Choroid plexus epithelial cell (primary cell): ENCODE measurements around the gene HINT3.
"Not testable (repeated sequence)": the region's sequence is repeated elsewhere in the genome, so short reads cannot be mapped to it uniquely, and the experiment has no call there.

ENCODE experiments used
- DNase-seq: peaks from one replicate; pipeline ENCODE4 v3.0.0-alpha.2; 2010; ENCODE audit warnings: low read depth
- H3K4me3 ChIP-seq: 2 replicates; pipeline ENCODE4 v1.5.1; 2011; ENCODE audit warnings: low read depth, mild to moderate bottlenecking, control low read depth, low read length, moderate library complexity
- TF ChIP-seq, protein P1 (sequence below): conservative IDR thresholded peaks from 2 replicates; pipeline ENCODE4 v1.5.1; 2011; ENCODE audit warnings: low read depth, mild to moderate bottlenecking, control low read depth, inconsistent platforms, low read length, moderate library complexity

HINT3 gene

DNA sequence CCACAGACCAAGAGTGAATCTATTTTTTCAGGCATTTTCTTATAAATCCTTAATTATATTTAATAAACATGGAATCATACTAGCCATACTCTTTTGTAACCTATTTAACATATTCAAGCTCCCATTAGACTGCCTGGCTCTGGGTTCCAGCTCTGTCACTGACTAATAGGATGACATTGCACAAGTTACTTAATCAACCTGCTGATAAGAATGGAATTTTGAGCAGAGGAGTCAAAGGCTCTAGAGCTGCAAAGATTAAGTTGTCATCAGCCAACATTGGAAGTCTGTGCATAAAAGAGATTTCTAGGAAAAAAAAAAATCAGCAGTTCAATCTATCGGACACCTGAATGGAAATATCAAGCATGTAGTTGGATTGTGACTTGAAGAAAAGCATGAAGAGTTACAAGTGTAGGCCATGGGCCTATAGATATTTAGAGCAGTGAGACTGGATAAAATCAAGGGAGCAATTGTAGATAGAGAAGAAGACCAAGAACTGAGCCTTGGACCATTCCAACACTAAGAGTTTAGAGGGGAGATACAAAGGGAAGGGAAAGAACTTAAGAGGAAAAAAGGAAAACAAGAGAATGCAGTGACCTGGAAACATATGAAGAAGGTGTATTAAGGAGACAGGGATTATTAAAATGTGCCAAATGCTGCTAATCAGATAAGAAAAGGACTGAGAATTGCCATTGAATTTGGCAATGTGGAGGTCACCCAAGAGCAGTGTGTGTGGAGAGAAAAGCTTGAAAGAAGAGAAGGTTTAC, 11.0 kb upstream of the HINT3 start:
- peak; percentile 58 for DNase-seq
- TF ChIP-seq, protein P1, sequence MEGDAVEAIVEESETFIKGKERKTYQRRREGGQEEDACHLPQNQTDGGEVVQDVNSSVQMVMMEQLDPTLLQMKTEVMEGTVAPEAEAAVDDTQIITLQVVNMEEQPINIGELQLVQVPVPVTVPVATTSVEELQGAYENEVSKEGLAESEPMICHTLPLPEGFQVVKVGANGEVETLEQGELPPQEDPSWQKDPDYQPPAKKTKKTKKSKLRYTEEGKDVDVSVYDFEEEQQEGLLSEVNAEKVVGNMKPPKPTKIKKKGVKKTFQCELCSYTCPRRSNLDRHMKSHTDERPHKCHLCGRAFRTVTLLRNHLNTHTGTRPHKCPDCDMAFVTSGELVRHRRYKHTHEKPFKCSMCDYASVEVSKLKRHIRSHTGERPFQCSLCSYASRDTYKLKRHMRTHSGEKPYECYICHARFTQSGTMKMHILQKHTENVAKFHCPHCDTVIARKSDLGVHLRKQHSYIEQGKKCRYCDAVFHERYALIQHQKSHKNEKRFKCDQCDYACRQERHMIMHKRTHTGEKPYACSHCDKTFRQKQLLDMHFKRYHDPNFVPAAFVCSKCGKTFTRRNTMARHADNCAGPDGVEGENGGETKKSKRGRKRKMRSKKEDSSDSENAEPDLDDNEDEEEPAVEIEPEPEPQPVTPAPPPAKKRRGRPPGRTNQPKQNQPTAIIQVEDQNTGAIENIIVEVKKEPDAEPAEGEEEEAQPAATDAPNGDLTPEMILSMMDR: no peak
- H3K4me3 ChIP-seq: no peak overlapping the region

DNA sequence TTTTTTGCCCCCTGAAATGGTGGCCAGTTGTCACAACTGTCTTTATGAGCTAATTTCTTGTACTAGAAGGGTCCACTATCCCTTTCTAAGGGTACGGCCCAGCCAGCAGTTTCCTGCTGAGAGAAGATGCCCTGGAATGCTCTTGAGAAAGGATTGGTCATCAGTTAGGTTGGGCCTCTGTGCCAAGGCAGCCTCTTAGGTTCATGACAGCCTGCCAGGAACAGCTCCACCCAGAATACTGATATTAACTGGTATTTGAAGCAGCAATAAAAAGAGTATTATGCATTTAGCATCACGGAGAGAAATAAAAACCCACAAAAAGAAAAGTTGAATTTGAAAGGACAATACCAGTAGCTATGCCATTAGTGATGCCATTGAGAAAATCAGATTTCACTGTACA, 9.0 kb upstream of the HINT3 start:
- no peak overlapping the region for H3K4me3 ChIP-seq

GRCh38 chr6:125948455-125948854, 8.1 kb upstream of the HINT3 start:
- no peak overlapping the region for H3K4me3 ChIP-seq
- DNase-seq: no peak
- TF ChIP-seq, protein P1: no peak

More for the DNA sequence above, 9.0 kb upstream of the HINT3 start:
- peak; percentile 41 for DNase-seq
- TF ChIP-seq, protein P1: no peak

- TF ChIP-seq, protein P1: no peak
- DNase-seq: no peak
- no peak overlapping the region for H3K4me3 ChIP-seq
These were observed 7.5 kb upstream of the HINT3 start for GRCh38 chr6:125949069-125949468.

DNA sequence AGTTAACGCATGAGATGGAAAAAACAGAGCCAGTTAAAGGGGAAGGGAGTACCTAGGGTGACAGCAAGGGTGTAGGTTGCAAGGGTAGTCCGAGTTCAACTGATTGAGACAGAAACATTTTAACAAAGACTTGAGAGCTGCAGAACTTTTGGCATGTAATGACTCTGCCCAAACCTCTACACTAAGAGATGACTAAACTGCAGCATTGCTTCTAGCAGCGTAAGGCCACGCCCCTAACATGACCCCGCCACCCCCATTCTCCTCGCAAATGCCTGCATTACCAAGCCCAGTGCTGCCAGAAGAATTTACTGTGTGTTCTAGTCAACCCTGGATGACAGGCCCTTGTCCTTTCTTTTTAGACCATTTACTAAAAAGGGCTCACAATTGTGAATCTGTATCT, 6.3 kb upstream of the HINT3 start:
- no peak overlapping the region for H3K4me3 ChIP-seq

DNA sequence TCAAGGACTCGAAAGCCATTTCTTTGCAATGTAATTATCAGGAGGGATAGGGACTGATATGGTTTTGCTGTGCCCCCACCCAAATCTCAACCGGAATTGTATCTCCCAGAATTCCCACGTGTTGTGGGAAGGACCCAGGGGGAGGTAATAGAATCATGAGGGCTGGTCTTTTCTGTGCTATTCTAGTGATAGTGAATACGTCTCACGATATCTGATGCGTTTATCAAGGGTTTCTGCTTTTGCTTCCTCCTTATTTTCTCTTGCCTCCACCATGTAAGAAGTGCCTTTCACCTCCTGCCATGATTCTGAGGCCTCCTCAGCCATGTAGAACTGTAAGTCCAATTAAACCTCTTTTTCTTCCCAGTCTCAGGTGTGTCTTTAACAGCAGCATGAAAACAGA, 5.9 kb upstream of the HINT3 start:
- not testable (repeated sequence) for DNase-seq, H3K4me3 ChIP-seq

More for the DNA sequence above, 6.3 kb upstream of the HINT3 start:
- TF ChIP-seq, protein P1: no peak
- peak; percentile 71 for DNase-seq

DNA sequence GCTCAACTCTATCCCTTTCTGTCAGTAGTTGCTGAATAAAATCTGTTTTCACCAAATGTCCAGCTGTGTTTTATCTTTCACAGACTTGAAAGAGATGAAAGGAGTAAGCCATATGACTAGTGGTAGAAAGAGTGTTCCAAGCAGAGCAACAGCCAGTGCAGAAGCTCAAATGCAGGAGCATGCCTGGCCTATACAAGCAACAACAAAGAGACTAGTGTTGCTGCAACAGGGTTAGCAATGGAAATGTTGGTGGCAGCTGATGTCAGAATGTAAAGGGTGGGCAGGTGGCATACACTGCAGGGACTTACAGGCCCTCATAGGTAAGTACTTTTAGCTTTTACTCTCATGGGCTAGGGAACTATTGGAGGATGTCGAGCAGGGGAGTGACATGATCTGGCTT, 5.2 kb upstream of the HINT3 start:
- TF ChIP-seq, protein P1: no peak
- no peak for DNase-seq
- H3K4me3 ChIP-seq: no peak overlapping the region
